Nephron (organoid): ENCODE results near the gene SH3RF3.

ENCODE experiments used
- H3K27ac Mint-ChIP-seq, 3 experiments: 2 replicates each; pipeline ENCODE4 v1.8.0; 2020; ENCODE audit warnings: mixed read lengths in 3 of 3, mild to moderate bottlenecking in 2 of 3, moderate library complexity in 1 of 3
- H3K27me3 Mint-ChIP-seq: 2 replicates; pipeline ENCODE4 v1.8.0; 2021; ENCODE audit warnings: low read depth, mild to moderate bottlenecking, moderate library complexity, mixed read lengths
- H3K36me3 Mint-ChIP-seq: 2 replicates; pipeline ENCODE4 v1.8.0; 2020; ENCODE audit warnings: low read depth, mixed read lengths
- H3K4me1 Mint-ChIP-seq: 2 replicates; pipeline ENCODE4 v1.8.0; 2020; ENCODE audit warnings: mixed read lengths
- H3K4me3 Mint-ChIP-seq, 3 experiments: 2 replicates each; pipeline ENCODE4 v1.8.0; 2020; ENCODE audit warnings: mild to moderate bottlenecking in 3 of 3, mixed read lengths in 3 of 3, moderate library complexity in 2 of 3
- H3K9me3 Mint-ChIP-seq: 2 replicates; pipeline ENCODE4 v1.8.0; 2020; ENCODE audit warnings: mixed read lengths
- CTCF ChIP-seq, 3 experiments: fragments of 200-600 bp; sonication (generic); IDR thresholded peaks; one replicate each; pipeline ENCODE4 v1.5.0; 2021; ENCODE audit warnings: antibody characterized with exemption in 3 of 3; ENCODE audit not compliant: unreplicated experiment in 3 of 3

The SH3RF3 gene

GRCh38 chr2:109476641-109477441, 347.8 kb downstream of the SH3RF3 start:
- peaks cover 52% of the 10 kb centered on the region for H3K4me1 Mint-ChIP-seq
- no peaks in the 10 kb centered on the region for H3K36me3 Mint-ChIP-seq
- H3K4me3 Mint-ChIP-seq = no peak overlapping the region
- peaks cover 10% of the 10 kb centered on the region for H3K27me3 Mint-ChIP-seq
- no peak overlapping the region for H3K27ac Mint-ChIP-seq
- H3K9me3 Mint-ChIP-seq = no peaks in the 10 kb centered on the region
- TF ChIP-seq CTCF (IDR thresholded peaks at IDR 0.05; ENCODE audit: unreplicated experiment in 3 of 3) = no peak

GRCh38 chr2:109478906-109479493, 350.0 kb downstream of the SH3RF3 start:
- no peak overlapping the region for H3K27ac Mint-ChIP-seq
- no peaks in the 10 kb centered on the region for H3K9me3 Mint-ChIP-seq
- TF ChIP-seq CTCF (IDR thresholded peaks at IDR 0.05; ENCODE audit: unreplicated experiment in 3 of 3) = no peak
- H3K4me1 Mint-ChIP-seq = peaks cover 55% of the 10 kb centered on the region
- H3K36me3 Mint-ChIP-seq = no peaks in the 10 kb centered on the region
- no peak overlapping the region for H3K4me3 Mint-ChIP-seq
- peaks cover 10% of the 10 kb centered on the region for H3K27me3 Mint-ChIP-seq

GRCh38 chr2:109479804-109480203, 350.8 kb downstream of the SH3RF3 start:
- H3K36me3 Mint-ChIP-seq = no peaks in the 10 kb centered on the region
- H3K27me3 Mint-ChIP-seq = peaks cover 13% of the 10 kb centered on the region
- TF ChIP-seq CTCF (IDR thresholded peaks at IDR 0.05; ENCODE audit: unreplicated experiment in 3 of 3) = no peak
- H3K9me3 Mint-ChIP-seq = no peaks in the 10 kb centered on the region
- no peak overlapping the region for H3K4me3 Mint-ChIP-seq
- peaks cover 60% of the 10 kb centered on the region for H3K4me1 Mint-ChIP-seq
- H3K27ac Mint-ChIP-seq = no peak overlapping the region

- Mint-ChIP-seq H3K9me3 (no peaks in the 10 kb centered on the region), H3K4me1 (peaks cover 63% of the 10 kb centered on the region), H3K27ac (peak overlapping the region in 2 of 3 experiments; percentile 25 to 56), H3K4me3 (no peak overlapping the region), H3K27me3 (peaks cover 13% of the 10 kb centered on the region), H3K36me3 (no peaks in the 10 kb centered on the region)
- no peak for TF ChIP-seq CTCF (IDR thresholded peaks at IDR 0.05; ENCODE audit: unreplicated experiment in 3 of 3)
These were observed 351.6 kb downstream of the SH3RF3 start for GRCh38 chr2:109480486-109481195.

GRCh38 chr2:109481196-109481555, 352.2 kb downstream of the SH3RF3 start:
- no peak for TF ChIP-seq CTCF (IDR thresholded peaks at IDR 0.05; ENCODE audit: unreplicated experiment in 3 of 3)
- H3K4me3 Mint-ChIP-seq = no peak overlapping the region
- H3K4me1 Mint-ChIP-seq = peaks cover 65% of the 10 kb centered on the region
- peaks cover 17% of the 10 kb centered on the region for H3K27me3 Mint-ChIP-seq
- no peaks in the 10 kb centered on the region for H3K9me3 Mint-ChIP-seq
- peak overlapping the region in 1 of 3 experiments; percentile 25 for H3K27ac Mint-ChIP-seq
- no peaks in the 10 kb centered on the region for H3K36me3 Mint-ChIP-seq
